Transverse colon (tissue), 4 donors: ENCODE measurements around the gene VPS52. TPM values are rescaled to one million over a fixed set of nuclear protein-coding genes. Genes with fewer than 3 reads are reported as not detected.
A peak's percentile ranks its signal among the peaks of the same experiment; 100 is the strongest.

ENCODE experiments used
- DNase-seq: peaks from one replicate; pipeline ENCODE4 v3.0.0-alpha.2; 2019
- H3K27ac ChIP-seq, 4 donors: fragments of 200-600 bp; sonication (generic); 2 replicates each; pipeline ENCODE4 v1.5.1; 2016 to 2018; ENCODE audit warnings: inconsistent platforms in 4 of 4
- H3K27me3 ChIP-seq: fragments of 200-600 bp; sonication (generic); 2 replicates; pipeline ENCODE4 v1.5.1; 2017; ENCODE audit warnings: inconsistent platforms
- H3K36me3 ChIP-seq, 4 donors: fragments of 200-600 bp; sonication (generic); 2 replicates each; pipeline ENCODE4 v1.5.1; 2017 to 2019; ENCODE audit warnings: inconsistent platforms in 4 of 4
- H3K4me1 ChIP-seq, 4 donors: fragments of 200-600 bp; sonication (generic); 2 replicates each; pipeline ENCODE4 v1.5.1; 2017 to 2020; ENCODE audit warnings: inconsistent platforms in 4 of 4
- H3K4me3 ChIP-seq, 4 donors: fragments of 200-600 bp; sonication (generic); 1 replicate in 1 of 4; 2 replicates in 3 of 4; pipeline versions ENCODE4 v1.5.1 to v1.6.1; 2017 to 2019; ENCODE audit warnings: inconsistent platforms in 4 of 4
- H3K9me3 ChIP-seq, 2 donors: fragments of 200-600 bp; sonication (generic); 2 replicates each; pipeline ENCODE4 v1.5.1; 2017 to 2019; ENCODE audit warnings: inconsistent platforms in 2 of 2
- EP300 ChIP-seq: sonication (generic); formaldehyde crosslinking; IDR thresholded peaks from one replicate; pipeline ENCODE4 v1.6.1; 2017; ENCODE audit warnings: antibody characterized with exemption, low read depth
- POLR2A ChIP-seq: fragments of 450-650 bp; IDR thresholded peaks from one replicate; pipeline ENCODE4 v1.6.1; 2016; ENCODE audit warnings: antibody characterized with exemption, mild to moderate bottlenecking, moderate library complexity
- POLR2AphosphoS5 ChIP-seq, 3 donors: sonication (generic); formaldehyde crosslinking; IDR thresholded peaks; one replicate each; pipeline ENCODE4 v1.6.1; 2016; ENCODE audit warnings: antibody characterized with exemption in 3 of 3
- WGBS, 2 donors: methylation state at CpG; one replicate each; pipeline ENCODE4 v1.1.5; 2018; ENCODE audit warnings: low coverage in 1 of 2; 5-methylcytosine and 5-hydroxymethylcytosine counted together
- in situ Hi-C, 4 donors: fragments of 200-750 bp; cut with MboI; loops; one replicate each; pipeline versions ENCODE4 v1.15.0 to v1.15.1; 2017; ENCODE audit warnings: low sequenced_read_pairs in 3 of 4, low pct_ligation_motif_present in 1 of 4, low pct_unique_long_range_greater_than_20kb in 1 of 4
- intact Hi-C: fragments of 100-400 bp; cut with DNase I; formaldehyde crosslinking; loops from one replicate; pipeline ENCODE4 v1.15.1; 2023; ENCODE audit warnings: low total_unique reads
- small RNA-seq, 4 donors: library from RNA; depleted of rRNA; stranded (forward); fragments of <200 nt; gene quantifications; one replicate each; pipeline ENCODE3, GENCODE V24; 2016
- total RNA-seq, 4 donors: library from RNA; depleted of rRNA; stranded (reverse); fragments of >200 nt; gene quantifications; one replicate each; pipeline ENCODE4 v1.1.0, GENCODE V29; 2016
- TF ChIP-seq, protein P1 (sequence below), 5 experiments: fragments of 200-600 bp in 3 of 5; fragments of 450-650 bp in 2 of 5; sonication (generic) in 3 of 5; IDR thresholded peaks; 1 replicate in 2 of 5; 2 replicates in 3 of 5; pipeline ENCODE4 v1.5.1; 2016 to 2017; ENCODE audit warnings: antibody characterized with exemption in 5 of 5, inconsistent platforms in 3 of 5, mild to moderate bottlenecking in 2 of 5, moderate library complexity in 1 of 5

VPS52 gene
- total RNA-seq, 4 donors from 2014 or later: 52.4 to 93.3 (median 63.4) TPM

- no peak for DNase-seq
- Histone ChIP-seq H3K36me3 (peaks cover 0 to 6% (median 3%) of the 10 kb centered on the region in 4 donors), H3K9me3 (no peaks in the 10 kb centered on the region), H3K27me3 (no peaks in the 10 kb centered on the region), H3K4me3 (peak overlapping the region in 3 of 4 donors; percentile 76 to 84 (median 84)), H3K27ac (peak overlapping the region in 2 of 4 donors; percentile 92 to 94), H3K4me1 (peaks cover 34 to 64% (median 49%) of the 10 kb centered on the region in 4 donors)
- in situ Hi-C loops (no loop called here), intact Hi-C loops (no loop called here)
- TF ChIP-seq POLR2A (no peak), POLR2AphosphoS5 (IDR thresholded peaks at IDR 0.05) (no peak), EP300 (no peak)
- TF ChIP-seq, protein P1, sequence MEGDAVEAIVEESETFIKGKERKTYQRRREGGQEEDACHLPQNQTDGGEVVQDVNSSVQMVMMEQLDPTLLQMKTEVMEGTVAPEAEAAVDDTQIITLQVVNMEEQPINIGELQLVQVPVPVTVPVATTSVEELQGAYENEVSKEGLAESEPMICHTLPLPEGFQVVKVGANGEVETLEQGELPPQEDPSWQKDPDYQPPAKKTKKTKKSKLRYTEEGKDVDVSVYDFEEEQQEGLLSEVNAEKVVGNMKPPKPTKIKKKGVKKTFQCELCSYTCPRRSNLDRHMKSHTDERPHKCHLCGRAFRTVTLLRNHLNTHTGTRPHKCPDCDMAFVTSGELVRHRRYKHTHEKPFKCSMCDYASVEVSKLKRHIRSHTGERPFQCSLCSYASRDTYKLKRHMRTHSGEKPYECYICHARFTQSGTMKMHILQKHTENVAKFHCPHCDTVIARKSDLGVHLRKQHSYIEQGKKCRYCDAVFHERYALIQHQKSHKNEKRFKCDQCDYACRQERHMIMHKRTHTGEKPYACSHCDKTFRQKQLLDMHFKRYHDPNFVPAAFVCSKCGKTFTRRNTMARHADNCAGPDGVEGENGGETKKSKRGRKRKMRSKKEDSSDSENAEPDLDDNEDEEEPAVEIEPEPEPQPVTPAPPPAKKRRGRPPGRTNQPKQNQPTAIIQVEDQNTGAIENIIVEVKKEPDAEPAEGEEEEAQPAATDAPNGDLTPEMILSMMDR (IDR thresholded peaks at IDR 0.05): no peak
- WGBS, 2 donors: 83 to 93% methylated on average over 4 to 6 of the region's 6 CpGs
Measured at GRCh38 chr6:33201935-33202334, 69.7 kb downstream of the VPS52 start.

GRCh38 chr6:33201147-33201545, 70.5 kb downstream of the VPS52 start:
- intact Hi-C loops (no loop called here), in situ Hi-C loops (no loop called here)
- H3K27ac ChIP-seq: peak overlapping the region; percentile 92 to 98 (median 95)
- TF ChIP-seq, protein P1 (IDR thresholded peaks at IDR 0.05): peak in 1 of 5 experiments; percentile 39
- no peak for TF ChIP-seq POLR2A
- peaks cover 0 to 9% (median 4%) of the 10 kb centered on the region in 4 donors for H3K36me3 ChIP-seq
- peaks cover 34 to 63% (median 49%) of the 10 kb centered on the region in 4 donors for H3K4me1 ChIP-seq
- 2% methylated on average over 14 of the region's 14 CpGs; no CpG with 5 or more reads in 1 of the 2 donors for WGBS, 2 donors
- no peaks in the 10 kb centered on the region for H3K9me3 ChIP-seq
- no peaks in the 10 kb centered on the region for H3K27me3 ChIP-seq
- no peak for DNase-seq
- H3K4me3 ChIP-seq: peak overlapping the region; percentile 74 to 84 (median 80)

Small RNA genes within 50 kb of the gene (small RNA-seq; reads per million reads assigned to genes)
- gene MIR219A1: 1.4 to 6.7 (median 4.0) reads per million in 4 donors

Other genes starting within 250 kb of the VPS52 start
- gene HLA-DPA1, start 198.2 kb downstream of the VPS52 start, total RNA-seq: 10 to 100 TPM in 3 of 4 donors, 1 to 10 TPM in 1; 2.2 to 77.8 (median 28.7) TPM
- 10 to 100 TPM in 3 of 4 donors, 1 to 10 TPM in 1; 10.0 to 68.0 (median 40.4) TPM for gene HLA-DPB1, start 195.9 kb downstream of the VPS52 start, total RNA-seq
- under 1 TPM in 3 of 4 donors, not detected in 1; 0.14 to 0.79 (median 0.75) TPM for gene COL11A2, start 79.4 kb downstream of the VPS52 start, total RNA-seq
- gene RXRB, start 71.2 kb downstream of the VPS52 start, total RNA-seq: 10 to 100 TPM; 26.9 to 31.9 (median 29.4) TPM
- 10 to 100 TPM; 38.2 to 99.9 (median 60.5) TPM for gene SLC39A7, start 71.0 kb downstream of the VPS52 start, total RNA-seq
- 10 to 100 TPM; 34.3 to 65.7 (median 43.1) TPM for gene HSD17B8, start 67.2 kb downstream of the VPS52 start, total RNA-seq
- 10 to 100 TPM; 10.8 to 29.9 (median 19.9) TPM for gene RING1, start 63.4 kb downstream of the VPS52 start, total RNA-seq
- 1,000 to 10,000 TPM in 2 of 4 donors, 100 to 1,000 TPM in 2; 773 to 2,238 (median 1,359) TPM for gene RPS18, start 199 bp upstream of the VPS52 start, total RNA-seq
- 10 to 100 TPM; 39.4 to 49.0 (median 41.8) TPM for gene B3GALT4, start 5.2 kb upstream of the VPS52 start, total RNA-seq
- 10 to 100 TPM; 25.0 to 87.2 (median 55.8) TPM for gene WDR46, start 17.4 kb upstream of the VPS52 start, total RNA-seq
- gene PFDN6, start 17.7 kb upstream of the VPS52 start, total RNA-seq: 10 to 100 TPM in 3 of 4 donors, not detected in 1; 23.6 to 39.8 (median 28.1) TPM
- 10 to 100 TPM; 21.3 to 70.3 (median 25.8) TPM for gene RGL2, start 27.1 kb upstream of the VPS52 start, total RNA-seq
- gene TAPBP, start 42.2 kb upstream of the VPS52 start, total RNA-seq: 100 to 1,000 TPM; 175 to 423 (median 217) TPM
- 10 to 100 TPM; 10.1 to 31.8 (median 17.2) TPM for gene ZBTB22, start 45.9 kb upstream of the VPS52 start, total RNA-seq
- 100 to 1,000 TPM in 1 of 4 donors, 10 to 100 TPM in 3; 40.7 to 302 (median 52.6) TPM for gene DAXX, start 51.1 kb upstream of the VPS52 start, total RNA-seq
- gene KIFC1, start 119.9 kb upstream of the VPS52 start, total RNA-seq: 10 to 100 TPM in 1 of 4 donors, 1 to 10 TPM in 3; 2.6 to 51.5 (median 5.8) TPM
- 100 to 1,000 TPM in 1 of 4 donors, 10 to 100 TPM in 3; 47.8 to 110 (median 48.4) TPM for gene PHF1, start 139.1 kb upstream of the VPS52 start, total RNA-seq
- 100 to 1,000 TPM in 2 of 4 donors, 10 to 100 TPM in 2; 18.9 to 134 (median 91.3) TPM for gene CUTA, start 146.2 kb upstream of the VPS52 start, total RNA-seq
- gene SYNGAP1, start 148.2 kb upstream of the VPS52 start, total RNA-seq: 10 to 100 TPM in 2 of 4 donors, 1 to 10 TPM in 2; 4.9 to 37.2 (median 11.1) TPM
- gene ZBTB9, start 182.7 kb upstream of the VPS52 start, total RNA-seq: 1 to 10 TPM in 2 of 4 donors, not detected in 2; 2.2 to 3.2 TPM